NCI-H748 (cell line): Measurements from ENCODE around the gene PUDP.
"Not testable (repeated sequence)": the region's sequence is repeated elsewhere in the genome, so short reads cannot be mapped to it uniquely, and the experiment has no call there.

Experiments
- DNase-seq: peaks from one replicate; lab custom pipeline; 2025; ENCODE audit not compliant: unreplicated experiment; lab: John Stamatoyannopoulos, UW

The PUDP gene

DNA sequence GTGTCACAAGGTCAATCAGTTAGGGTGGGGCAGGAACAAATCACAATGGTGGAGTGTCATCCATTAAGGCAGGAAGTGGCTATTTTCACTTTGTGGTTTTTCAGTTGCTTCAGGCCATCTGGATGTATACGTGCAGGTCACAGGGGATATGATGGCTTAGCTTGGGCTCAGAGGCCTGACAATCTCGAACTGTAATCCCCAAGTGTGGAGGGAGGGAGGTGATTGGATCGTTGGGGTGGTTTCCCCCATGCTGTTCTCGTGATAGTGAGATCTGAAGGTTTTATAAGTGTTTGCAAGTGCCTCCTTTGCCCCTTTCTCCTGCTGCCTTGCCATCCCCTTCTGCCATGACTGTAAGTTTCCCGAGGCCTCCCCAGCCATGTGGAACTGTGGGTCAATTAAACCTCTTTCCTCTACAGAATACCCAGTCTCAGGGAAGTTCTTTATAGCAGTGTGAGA lies 37.1 kb downstream of the PUDP start:
- peak; percentile 80 for DNase-seq

DNA sequence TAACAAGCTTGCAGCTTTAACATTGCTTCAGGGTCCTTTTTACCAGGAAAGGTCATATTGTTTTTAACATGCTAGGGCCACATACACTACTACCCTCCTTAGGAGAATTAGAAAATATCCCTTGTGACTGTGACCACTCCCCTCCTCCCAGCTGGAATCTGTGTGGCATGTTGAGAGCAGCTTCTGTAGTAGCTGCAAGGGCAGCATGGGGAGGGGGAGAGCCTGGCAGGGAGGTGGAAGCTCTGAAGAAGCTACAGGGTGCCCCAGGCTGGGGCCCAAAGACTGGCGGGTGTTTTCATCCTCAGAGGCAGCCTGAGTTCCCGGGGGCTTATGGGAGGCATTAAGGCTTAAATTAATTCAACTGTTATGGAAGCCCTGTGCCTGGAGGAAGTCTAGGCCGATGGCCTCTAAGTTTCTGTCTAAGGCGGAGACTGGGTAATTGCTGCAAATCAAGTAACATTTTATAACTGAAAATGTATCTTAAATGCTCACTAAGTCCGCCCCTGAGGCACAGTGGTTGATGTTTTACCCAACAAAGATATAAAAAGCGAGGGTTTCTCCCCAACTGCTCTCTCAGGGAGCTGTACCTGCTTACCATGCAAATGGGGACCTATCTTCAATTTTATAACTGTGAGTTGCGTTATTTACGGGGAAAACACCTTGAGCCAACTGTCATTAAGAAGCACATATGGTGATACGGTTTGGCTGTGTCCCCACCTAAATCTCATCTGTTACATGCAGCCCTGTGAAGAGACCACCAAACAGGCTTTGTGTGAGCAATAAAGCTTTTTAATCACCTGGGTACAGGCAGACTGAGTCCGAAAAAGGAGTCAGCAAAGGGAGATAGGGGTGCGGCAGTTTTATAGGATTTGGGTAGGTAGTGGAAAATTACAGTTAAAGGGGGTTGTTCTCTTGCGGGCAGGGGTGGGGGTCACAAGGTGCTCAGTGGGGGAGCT lies 37.8 kb downstream of the PUDP start:
- DNase-seq: peak; percentile 48

DNA sequence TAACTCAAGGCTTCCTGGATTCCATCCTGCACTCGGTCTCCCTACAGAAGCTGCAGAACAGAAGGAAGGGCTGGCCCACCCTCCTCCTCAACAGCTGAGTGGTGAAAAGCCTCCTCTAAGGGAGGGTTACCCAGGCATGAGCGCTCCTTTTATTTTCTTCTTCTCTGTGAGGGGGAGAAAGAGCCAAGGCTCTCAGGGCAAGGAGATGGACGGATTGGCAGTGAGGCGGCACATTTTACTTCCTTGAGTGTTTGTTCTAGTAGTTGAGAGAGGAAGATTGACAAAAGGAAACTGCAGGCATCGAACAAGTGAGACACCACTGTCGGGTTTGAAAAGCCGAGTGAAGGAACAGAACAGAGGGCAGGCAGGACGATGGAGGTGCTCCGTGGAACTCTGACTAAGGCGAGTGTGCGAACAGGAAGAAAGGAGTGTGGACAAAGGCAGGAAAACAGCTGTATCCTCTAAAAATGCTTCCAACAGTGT lies 38.9 kb downstream of the PUDP start:
- no peak for DNase-seq

DNA sequence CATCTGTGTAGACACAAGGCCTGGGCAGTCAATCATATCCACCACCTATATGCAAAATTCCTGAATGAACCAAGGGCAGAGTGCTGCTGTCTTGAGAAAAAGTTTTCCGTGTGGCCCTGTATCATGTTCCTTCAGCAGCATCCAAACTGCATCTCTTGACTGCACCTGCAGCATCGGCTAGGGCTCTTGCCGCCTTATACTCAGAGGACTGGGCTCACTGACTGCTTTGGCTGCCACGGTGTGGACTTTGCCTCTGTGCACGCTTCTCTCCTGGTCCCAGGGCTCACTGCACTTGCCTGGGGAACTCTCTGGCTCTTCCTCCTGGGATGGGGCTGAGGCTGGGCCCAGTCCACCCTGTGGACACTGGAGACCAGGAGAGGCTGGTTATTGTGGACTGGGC lies 39.9 kb downstream of the PUDP start:
- no peak for DNase-seq

DNA sequence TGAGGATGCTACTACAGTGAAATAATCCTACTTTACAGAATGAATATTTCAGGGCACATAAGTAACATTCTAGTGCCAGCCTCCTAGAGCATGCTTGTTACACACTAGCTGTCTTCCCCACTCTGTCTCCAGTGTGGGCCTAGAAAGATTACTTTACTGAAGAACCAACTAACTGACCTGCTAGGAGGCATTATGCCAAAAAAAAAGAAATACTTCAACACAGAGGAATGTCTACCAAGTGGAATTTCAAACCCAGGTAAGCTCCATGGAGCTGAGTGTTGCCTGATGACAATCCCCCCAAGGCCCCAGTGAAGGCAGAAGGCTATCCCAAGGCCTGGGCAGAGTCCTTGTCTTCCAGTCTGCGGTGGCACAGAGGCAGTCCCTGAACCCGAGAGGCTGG lies 41.3 kb downstream of the PUDP start:
- DNase-seq: no peak

DNA sequence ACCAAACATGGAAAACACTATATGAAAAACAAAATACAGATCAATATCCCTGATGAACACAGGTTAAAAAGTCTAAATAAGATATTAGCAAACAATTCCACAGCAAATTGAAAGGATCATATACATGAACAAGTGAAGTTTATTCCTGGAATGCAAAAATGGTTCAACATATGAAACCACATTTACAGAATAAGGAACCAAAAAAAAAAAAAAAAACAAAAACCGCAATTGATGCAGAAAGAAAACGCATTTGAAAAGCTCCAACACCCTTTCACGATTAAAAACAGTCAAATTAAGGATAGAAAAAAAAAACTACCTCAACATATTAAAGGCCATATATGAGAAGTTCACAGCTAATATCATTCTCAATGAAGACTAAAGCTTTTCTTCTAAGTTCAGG lies 45.8 kb downstream of the PUDP start:
- DNase-seq: no peak

DNA sequence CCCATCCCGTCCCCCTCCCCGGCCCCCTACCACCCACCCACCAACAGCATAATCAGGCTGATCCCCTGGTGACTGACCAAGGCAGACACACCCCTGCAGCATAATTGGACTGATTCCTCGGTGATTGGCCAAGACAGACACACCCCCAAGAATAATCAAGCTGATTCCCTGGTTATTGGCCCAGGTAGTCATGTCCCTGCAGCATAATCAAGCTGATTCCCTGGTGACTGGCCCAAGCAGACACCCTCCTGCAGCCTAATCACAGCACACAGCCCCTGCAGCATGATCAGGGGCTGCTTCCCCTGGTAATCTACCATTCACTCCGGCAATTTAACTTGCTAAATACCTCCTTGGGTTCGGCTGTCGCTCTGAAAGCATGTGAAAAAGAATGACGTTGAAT lies 47.9 kb downstream of the PUDP start:
- DNase-seq: no peak

DNA sequence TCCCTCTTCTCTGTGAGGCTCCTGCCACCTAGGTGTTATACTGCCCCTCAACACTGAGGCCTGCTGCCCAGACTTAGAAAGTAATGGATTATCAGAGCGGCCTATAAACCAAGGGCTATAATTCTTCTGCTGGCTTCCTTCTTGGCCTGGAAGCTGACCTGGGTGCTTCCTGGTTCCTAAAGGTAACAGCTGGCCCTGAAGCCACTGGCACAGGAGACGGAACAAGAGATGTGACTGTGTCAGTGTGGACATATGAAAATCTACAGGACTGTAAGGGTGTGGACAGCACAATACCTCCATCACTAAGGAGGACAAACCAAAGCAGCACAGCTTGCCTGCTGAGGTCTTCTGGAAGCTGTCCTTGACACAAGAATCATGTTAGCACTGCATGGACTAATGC lies 52.3 kb downstream of the PUDP start:
- not testable (repeated sequence) for DNase-seq

DNA sequence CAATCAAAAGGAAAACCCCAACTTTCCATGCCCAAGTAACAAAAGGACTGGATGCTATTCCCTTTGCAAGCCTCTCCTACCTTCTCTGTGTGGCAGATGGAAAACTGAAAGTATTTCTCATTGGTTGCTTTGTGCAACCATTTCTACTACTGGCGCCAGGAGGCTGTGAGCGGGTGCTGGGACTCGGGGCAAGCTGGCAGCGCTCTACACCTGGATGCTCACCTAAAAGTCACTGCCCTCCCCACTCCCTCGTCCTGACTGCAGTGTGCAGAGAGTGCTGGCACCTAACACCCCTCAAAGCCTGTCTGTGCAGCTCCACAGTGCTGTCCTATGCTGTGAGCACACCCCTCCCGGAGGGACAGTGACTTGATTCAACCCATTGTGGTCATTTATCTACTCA lies 54.6 kb downstream of the PUDP start:
- DNase-seq: no peak

DNA sequence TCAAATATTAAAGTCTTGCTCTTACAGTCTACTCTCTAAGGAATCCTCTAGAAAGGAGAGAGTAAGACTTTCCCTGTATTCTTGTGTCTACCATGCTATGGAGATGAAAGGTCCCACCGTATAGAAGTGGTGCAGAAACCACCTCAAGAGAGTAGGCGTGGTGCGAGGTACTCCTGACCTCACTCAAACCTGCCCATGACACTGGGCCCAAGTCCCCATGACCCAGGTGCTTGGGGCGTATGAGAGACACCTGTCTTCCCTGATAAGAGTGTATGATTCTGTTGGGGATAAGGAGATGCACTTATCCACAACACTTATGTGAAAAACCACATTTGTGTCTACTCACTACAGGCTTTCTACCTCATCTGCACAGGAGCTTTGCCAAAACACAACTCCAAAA lies 55.4 kb downstream of the PUDP start:
- DNase-seq: no peak

DNA sequence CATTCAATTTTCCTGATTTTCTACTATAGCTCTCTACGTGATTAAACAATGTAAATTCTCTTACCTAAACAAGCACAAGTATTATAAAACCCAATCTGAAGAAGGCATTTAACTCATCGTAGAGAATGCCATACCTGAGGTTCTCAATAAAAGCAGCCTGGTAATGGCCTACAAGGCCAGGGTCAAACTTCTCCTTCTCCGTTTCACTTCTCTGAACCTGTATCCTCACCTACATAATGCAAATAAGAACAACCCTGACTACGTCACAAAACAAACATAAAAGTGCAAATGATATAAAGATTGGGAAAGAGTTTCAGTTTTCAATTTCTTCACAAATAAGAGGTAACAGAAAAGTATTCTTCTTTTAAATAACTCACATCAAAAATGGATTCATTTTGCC lies 56.0 kb downstream of the PUDP start:
- no peak for DNase-seq

DNA sequence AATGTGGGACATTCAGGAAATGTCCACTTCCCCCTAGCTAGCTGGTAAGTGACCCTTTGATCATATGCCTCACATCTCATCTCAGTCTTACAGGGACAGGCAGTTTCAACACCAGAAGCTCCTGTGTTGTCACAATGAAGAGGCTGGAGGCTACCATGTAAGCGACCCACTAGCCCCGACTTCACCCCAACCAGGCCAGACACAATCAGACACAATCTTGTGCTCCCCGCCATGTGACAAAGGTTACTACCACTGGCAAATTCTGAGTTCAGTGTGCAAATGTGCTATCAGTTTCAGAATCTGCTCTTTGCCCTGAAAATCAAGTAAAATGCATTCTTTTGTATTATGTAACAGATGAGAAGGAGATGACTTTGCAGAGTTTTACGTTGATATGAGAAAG lies 57.3 kb downstream of the PUDP start:
- DNase-seq: no peak

DNA sequence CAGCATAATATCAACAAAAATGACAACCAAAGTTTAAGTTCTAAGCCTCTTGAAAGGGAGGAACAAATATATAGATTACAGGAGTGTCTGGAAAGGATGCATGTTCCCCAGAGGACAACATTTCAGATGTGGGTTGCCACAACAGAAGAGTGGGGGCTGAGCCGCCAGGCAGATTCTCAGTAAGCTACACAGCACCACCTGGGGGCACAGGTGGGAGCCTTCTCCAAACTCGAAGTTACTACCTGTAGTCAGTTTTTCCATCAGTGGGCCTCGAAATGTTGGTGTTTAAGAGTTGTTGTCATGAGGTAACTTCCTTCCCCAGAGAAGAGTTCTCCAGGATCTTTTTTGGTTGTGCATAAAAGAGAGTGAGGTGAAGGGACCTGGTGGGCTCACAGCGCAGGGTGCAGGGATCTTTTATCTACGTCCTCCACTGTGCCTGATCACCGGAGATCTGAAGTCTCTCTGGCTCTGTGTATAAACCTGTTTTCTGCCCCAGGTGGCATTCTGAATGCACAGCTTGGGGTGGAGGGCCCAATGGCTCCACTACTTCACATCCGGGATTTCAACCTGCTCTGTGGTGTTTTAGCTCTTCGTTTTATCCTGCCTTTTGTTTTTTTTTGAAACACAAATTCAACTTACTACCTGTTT lies 58.9 kb downstream of the PUDP start:
- DNase-seq: peak; percentile 56

DNA sequence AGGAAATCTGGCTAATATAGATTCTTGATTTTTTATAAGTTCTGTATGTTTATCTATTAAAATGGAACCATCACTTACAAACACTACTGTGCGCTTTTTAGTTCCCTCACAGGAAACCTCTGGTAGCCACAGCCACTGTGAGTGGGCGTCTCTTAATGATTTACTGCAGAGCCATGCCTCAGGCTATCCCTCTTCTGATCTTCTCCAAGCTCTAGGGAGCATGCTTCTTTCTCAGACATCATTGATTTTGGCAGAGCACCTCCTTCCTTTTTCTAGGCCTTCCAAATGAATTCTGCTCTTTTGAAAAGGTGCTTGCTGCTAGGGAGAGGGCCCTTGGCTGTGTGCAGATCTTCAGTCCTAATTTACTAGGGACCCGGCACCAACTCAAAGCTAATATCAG lies 61.6 kb downstream of the PUDP start:
- DNase-seq: no peak

DNA sequence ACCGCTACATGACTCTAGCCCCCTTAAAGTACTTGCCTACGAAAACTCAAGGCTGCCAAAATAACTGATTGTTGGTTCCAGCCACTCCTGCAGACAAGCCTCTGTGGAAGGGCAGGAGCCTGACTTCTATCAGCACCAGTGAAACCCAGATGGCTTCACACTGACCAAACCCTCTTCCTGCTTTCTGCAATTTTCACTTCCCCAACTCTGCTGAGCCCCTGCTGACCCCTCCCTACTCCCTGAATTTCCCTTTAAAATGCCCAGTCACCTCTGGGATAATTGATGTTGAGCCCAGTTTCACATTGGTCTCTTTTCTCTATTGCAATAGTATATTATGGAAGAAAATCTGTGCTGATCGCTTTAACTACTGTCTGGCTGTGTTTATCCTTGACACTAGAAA lies 62.1 kb downstream of the PUDP start:
- no peak for DNase-seq

DNA sequence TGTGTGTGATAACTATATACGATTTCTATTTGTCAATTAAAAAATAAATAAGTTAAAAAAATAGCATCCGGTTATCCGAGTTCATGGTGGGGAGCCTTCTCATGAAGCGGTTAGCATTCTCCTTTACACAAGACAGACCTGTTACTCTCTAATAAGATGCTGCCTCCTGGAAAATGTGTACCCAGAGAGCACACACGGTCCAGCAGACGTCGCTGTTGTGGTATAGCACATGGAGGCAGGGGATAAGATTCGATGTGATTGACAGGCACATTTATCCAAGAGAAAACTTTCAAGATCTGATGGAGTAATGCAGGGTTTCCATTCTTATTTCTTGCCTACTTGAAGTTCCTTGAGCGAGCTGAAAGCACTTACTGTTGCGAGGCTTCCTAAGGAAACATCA lies 63.1 kb downstream of the PUDP start:
- no peak for DNase-seq

DNA sequence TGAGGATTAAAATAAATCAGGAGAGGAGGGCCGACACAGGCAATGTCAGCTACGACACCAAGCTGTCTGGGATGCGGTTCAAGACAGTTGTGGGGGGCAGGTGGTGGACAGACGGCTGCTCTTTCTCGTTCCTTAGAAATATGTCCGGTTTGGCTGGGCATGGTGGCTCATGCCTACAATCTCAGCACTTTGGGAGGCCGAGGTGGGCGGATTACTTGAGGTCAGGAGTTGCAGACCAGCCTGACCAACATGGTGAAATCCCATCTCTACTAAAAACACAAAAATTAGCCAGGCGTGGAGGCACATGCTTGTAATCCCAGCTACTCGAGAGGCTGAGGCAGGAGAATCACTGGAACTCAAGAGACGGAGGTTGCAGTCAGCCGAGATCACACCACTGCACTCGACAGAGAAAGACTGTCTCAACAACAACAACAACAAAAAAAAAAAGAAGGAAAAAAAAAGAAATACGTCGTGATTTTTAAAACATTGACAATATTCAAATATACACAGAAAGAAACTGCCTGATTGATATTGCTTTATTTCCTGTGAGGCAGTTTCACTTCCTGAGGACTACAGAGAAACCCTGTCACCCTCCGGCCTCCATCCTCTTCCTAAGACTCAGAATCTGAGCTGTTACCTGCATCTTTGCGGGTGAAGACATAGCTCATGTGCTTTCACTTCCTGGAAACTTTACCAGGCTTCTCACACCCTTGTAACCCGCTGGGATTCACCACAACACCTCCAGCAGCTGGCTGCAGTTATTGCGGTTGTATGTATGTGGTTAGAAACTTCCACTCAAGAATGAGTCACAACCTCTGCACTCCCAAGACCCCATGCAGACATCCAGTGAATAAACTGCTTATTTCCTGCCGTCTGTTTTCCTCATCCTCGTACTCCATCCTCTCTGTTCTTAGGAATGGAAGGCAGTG lies 64.2 kb downstream of the PUDP start:
- DNase-seq: no peak

DNA sequence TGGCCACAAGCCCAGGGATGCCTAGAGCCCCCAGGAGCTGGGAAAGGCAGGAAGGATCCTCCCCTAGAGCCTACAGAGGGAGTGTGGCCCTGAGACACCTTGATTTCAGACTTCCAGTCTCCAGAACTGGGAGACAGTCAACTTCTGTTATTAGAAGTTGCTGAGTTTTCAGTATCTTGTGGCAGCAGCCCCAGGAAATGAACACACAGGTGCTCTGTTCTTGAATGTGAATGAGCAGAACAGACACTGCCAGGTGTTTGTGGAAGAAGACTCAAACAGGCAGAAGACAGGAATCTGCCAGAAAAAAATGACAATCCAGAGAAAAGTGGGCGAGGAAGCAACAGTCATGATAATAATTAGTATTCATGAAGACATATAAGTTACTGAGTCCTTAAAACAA lies 64.9 kb downstream of the PUDP start:
- DNase-seq: no peak

DNA sequence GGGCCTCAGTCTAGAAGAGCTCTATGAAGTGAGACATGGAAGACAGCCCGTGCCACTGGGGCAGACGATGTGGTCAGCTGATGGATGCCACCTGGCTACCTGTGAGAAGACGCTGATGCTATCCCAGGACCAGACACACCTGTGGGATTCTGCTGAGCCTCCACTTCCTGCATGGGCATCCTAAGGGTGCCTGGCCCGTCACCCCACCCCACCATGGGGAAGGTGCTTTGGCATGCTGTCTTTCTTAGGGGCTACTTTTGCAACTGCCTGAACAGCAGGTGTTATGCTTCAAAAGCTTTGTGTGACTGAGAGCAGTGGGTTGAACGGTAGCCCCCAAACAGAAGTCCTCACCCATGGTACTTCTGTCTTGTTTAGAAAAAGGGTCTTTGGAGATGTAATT lies 65.4 kb downstream of the PUDP start:
- no peak for DNase-seq

DNA sequence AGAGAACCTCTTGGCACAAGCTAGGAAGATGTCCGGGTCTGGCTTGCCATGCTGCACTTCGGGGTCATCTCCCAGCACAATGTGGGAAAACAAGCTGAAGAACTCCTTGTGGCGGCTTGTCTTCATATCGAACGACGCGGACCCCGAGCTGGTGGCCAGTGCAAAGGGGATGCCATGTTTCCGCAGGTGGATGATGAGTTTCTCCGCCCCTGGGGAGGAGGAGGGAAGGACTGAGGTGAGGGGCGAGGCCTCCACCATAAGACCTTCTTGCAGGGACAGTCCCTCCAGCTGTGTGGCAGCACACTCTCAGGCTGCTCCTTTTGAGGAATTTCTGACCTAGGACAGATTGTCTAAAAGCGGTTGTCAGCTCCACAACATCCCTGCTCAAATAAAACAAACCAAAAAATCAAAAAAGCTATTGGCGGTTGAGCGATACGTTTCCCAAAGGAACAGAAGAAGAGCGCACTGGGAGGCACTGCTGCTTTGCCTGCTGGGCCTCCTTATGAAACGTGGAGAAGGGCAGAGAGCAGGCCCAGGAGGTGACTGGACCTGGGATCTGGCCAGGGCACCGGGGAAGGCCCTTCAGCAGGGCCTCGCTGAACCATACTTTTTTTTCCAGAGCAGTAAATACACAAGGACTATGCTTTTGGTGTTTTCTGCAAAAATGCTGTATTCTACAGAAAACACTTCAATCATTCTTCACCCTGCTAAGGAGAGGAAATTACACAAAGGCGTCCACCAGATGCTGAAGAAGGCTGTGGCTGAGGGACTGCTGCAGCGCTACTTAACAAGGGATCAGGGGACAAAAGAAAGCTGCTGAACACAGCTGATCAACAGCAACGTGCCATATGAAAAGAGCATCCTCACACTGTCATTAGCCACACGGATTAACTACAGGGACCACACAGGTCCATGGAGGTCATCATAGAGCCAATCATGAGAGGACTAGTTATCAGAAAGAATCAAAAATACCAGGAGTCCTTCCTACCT lies 70.4 kb downstream of the PUDP start:
- no peak for DNase-seq
